ENCODE results near the gene FYN. TPM values are rescaled to one million over a fixed set of nuclear protein-coding genes. Genes with fewer than 3 reads are reported as not detected.
A peak's percentile ranks its signal among the peaks of the same experiment; 100 is the strongest.

The FYN gene
- total RNA-seq, 2 donors from 2014 or later: 25.7 to 83.1 TPM

DNA sequence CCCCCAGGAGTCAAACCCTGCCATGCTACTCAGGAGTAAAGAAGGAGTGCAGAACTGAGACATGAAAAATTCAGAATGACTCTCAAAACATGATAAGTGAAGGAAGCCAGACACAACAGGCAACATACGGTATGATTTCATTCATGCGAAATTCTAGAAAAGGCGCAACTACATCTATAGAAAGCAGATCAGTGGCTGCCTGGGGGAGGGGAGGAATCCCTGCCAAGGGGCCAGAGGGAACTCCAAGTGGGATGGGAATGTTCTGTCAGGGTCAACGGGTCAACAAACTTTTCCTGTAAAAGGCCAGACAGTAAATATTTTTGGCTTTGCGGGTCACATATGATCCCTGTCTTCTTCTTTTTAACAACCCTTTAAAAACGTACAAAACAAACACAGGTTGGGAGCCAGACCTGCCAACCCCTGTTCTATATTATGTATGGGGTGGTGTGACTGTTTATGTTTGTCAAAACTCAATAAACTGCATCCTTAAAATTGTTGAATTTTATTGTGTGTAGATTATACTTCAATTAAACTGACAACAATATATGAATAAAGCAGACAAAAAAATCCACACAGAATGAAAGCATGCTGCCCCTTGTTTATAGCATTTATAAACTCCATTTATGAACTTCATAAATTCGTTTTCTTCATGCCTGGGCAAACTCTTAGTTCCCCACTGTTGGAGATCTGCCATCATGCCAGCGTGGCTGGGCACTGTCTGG, 211.0 kb downstream of the FYN start:
- Histone ChIP-seq H3K4me1 (peaks cover 7% of the 10 kb centered on the region), H3K9me3 (no peaks in the 10 kb centered on the region), H3K36me3 (replicated peaks in 1 of 2; ENCODE audit: insufficient read depth in 1 of 2, low read depth in 2 of 2) (no peaks in the 10 kb centered on the region), H3K4me3 (no peak overlapping the region), H3K27me3 (no peaks in the 10 kb centered on the region), H3K27ac (peak overlapping the region in 2 of 4 donors; percentile 6 to 19)
- DNase-seq: no peak
- 76 to 80% methylated on average over 8 of the region's 8 CpGs for WGBS, 2 donors
- no peak for TF ChIP-seq POLR2A (IDR thresholded peaks at IDR 0.05)
- TF ChIP-seq, protein P1, sequence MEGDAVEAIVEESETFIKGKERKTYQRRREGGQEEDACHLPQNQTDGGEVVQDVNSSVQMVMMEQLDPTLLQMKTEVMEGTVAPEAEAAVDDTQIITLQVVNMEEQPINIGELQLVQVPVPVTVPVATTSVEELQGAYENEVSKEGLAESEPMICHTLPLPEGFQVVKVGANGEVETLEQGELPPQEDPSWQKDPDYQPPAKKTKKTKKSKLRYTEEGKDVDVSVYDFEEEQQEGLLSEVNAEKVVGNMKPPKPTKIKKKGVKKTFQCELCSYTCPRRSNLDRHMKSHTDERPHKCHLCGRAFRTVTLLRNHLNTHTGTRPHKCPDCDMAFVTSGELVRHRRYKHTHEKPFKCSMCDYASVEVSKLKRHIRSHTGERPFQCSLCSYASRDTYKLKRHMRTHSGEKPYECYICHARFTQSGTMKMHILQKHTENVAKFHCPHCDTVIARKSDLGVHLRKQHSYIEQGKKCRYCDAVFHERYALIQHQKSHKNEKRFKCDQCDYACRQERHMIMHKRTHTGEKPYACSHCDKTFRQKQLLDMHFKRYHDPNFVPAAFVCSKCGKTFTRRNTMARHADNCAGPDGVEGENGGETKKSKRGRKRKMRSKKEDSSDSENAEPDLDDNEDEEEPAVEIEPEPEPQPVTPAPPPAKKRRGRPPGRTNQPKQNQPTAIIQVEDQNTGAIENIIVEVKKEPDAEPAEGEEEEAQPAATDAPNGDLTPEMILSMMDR (IDR thresholded peaks at IDR 0.05): no peak
- no peak for ATAC-seq
- intact Hi-C loops (cut with DNase I): no loop called here

DNA sequence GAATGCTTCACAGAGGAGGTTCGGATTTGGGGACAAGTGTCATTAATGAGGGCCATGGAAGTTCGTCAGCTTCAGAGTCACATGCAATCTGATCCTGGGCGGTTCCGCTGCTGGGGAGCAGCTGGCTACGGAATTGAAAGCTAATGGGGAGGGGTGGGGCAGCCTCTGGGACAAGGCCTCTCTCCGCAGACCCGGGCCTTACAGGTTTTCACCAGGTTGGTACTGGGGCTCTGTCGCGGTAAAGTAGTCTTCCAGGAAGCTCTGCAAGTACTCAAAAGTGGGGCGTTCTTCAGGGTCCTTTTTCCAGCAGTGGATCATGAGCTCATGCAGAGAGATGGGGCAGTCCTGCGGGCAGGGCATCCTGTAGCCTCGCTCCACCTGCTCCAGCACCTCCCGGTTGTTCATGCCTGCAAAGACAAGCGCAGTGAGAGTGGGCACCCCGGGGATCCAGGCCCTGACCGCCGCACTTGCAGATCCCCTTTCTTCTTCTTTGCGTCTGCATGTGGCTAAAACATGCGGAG, 211.7 kb downstream of the FYN start:
- H3K4me3 ChIP-seq: no peak overlapping the region
- H3K36me3 ChIP-seq (replicated peaks in 1 of 2; ENCODE audit: insufficient read depth in 1 of 2, low read depth in 2 of 2): no peaks in the 10 kb centered on the region
- H3K27me3 ChIP-seq: no peaks in the 10 kb centered on the region
- H3K27ac ChIP-seq: peak overlapping the region in 1 of 4 donors; percentile 19
- TF ChIP-seq, protein P1 (IDR thresholded peaks at IDR 0.05): no peak
- TF ChIP-seq POLR2A (IDR thresholded peaks at IDR 0.05): no peak
- no peaks in the 10 kb centered on the region for H3K9me3 ChIP-seq
- H3K4me1 ChIP-seq: peaks cover 7% of the 10 kb centered on the region
- peak; percentile 32 to 67 (median 48) for DNase-seq
- intact Hi-C loops (cut with DNase I): no loop called here
- WGBS, 2 donors: 33 to 40% methylated on average over 15 to 19 of the region's 19 CpGs
- peak; percentile 62 for ATAC-seq

DNA sequence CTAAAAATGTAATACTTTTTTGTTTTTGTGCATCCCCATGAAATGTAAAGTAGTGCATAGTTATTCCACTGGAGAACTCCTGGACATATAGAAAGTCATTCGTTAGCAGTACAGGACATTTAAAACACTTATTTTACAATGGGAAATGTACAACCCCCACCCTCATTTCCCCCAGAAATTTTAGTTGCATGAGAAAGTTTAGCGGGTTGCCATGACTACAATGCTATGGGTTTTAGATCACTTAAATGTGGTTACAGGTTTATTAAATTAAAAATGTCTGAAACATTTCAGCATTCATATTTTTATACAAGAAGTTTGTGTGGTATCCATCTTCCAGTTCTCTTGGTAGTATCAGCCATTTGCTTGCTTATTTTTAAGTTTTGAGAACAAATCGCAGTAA, 212.7 kb downstream of the FYN start:
- Histone ChIP-seq H3K27ac (no peak overlapping the region), H3K9me3 (no peaks in the 10 kb centered on the region), H3K4me1 (peaks cover 7% of the 10 kb centered on the region), H3K36me3 (replicated peaks in 1 of 2; ENCODE audit: insufficient read depth in 1 of 2, low read depth in 2 of 2) (no peaks in the 10 kb centered on the region), H3K27me3 (no peaks in the 10 kb centered on the region), H3K4me3 (no peak overlapping the region)
- DNase-seq: no peak
- TF ChIP-seq, protein P1 (IDR thresholded peaks at IDR 0.05): no peak
- TF ChIP-seq POLR2A (IDR thresholded peaks at IDR 0.05): no peak
- intact Hi-C loops (cut with DNase I): no loop called here
- WGBS, 2 donors: 94 to 96% methylated on average over 3 of the region's 3 CpGs
- ATAC-seq: no peak

DNA sequence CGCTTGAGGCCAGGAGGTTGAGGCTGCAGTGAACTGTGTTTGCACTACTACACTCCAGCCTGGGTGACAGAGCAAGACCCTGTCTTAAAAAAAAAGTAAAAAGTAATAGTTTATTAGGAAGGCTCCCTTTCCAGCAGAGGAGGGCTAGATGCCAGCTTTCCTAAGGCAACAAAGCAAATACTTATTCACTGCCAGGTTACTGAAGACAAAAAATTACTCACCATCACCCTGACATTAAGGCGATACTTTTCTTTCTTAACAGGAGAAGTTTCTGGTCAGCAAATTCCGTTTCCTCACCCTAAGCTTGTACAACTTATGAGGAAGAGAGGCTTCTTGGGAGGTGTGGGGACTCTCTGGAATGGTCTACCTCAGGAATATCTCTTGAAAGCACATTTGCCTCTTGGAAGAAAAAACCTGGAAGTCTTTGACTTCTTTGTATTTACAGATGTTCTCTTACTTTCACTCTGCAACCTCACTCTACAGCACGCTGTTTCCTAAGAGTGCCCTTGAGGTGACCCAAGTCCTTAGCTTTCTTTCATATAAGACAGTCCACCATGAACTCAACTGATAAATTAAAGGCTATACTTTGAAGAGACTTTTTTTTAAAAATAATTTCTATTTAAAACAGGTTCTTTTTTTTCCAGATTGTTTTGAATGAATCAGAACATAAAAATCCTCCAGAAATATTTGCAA, 214.6 kb downstream of the FYN start:
- DNase-seq (no peak), ATAC-seq (no peak)
- H3K36me3 ChIP-seq (replicated peaks in 1 of 2; ENCODE audit: insufficient read depth in 1 of 2, low read depth in 2 of 2): no peaks in the 10 kb centered on the region
- intact Hi-C loops (cut with DNase I): no loop called here
- no peak overlapping the region for H3K27ac ChIP-seq
- no peaks in the 10 kb centered on the region for H3K27me3 ChIP-seq
- WGBS, 2 donors: 84 to 85% methylated on average over 4 of the region's 4 CpGs
- peaks cover 11% of the 10 kb centered on the region for H3K4me1 ChIP-seq
- H3K4me3 ChIP-seq: no peak overlapping the region
- TF ChIP-seq, protein P1 (IDR thresholded peaks at IDR 0.05): no peak
- no peak for TF ChIP-seq POLR2A (IDR thresholded peaks at IDR 0.05)
- H3K9me3 ChIP-seq: no peaks in the 10 kb centered on the region
